ENCODE results near the gene PWP2. TPM values are rescaled to one million over a fixed set of nuclear protein-coding genes. Genes with fewer than 3 reads are reported as not detected.
"Not testable (repeated sequence)": the region's sequence is repeated elsewhere in the genome, so short reads cannot be mapped to it uniquely, and the experiment has no call there.

Gene PWP2
- total RNA-seq, 2 donors from 2014 or later: 10.7 to 14.9 TPM

DNA sequence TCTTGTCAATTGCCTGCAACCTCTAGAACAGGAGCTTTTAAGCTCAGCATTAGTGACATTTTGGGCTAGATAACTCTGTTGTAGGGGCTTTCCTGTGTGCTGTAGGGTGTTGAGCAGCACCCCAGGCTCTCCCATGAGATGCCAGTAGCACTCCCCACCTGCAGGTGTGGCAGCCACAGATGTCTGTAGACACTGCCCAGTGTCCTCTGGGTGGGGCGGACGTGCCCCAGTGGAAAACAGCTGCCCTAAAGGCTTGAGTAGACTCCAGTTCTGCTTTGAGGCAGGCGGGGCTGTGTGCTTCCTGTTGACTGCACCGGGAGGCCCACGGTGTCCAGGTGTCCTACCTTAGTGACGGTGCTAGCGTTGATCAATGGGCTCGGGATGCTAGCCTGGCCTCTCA lies 16.9 kb upstream of the PWP2 start:
- TF ChIP-seq CTCF (IDR thresholded peaks at IDR 0.05): no peak
- no peak for TF ChIP-seq POLR2AphosphoS5 (IDR thresholded peaks at IDR 0.05)
- TF ChIP-seq POLR2A (IDR thresholded peaks at IDR 0.05): no peak
- Histone ChIP-seq H3K4me1 (replicated peaks) (no peaks in the 10 kb centered on the region), H3K27ac (no peak overlapping the region), H3K27me3 (replicated peaks; ENCODE audit: insufficient read depth) (no peaks in the 10 kb centered on the region), H3K9me3 (no peaks in the 10 kb centered on the region), H3K36me3 (no peaks in the 10 kb centered on the region), H3K4me3 (no peak overlapping the region)
- 94% methylated on average over 8 of the region's 8 CpGs for WGBS
- DNase-seq (ENCODE audit: low spot score): peak; percentile 2
- intact Hi-C loops (cut with DNase I): no loop called here

DNA sequence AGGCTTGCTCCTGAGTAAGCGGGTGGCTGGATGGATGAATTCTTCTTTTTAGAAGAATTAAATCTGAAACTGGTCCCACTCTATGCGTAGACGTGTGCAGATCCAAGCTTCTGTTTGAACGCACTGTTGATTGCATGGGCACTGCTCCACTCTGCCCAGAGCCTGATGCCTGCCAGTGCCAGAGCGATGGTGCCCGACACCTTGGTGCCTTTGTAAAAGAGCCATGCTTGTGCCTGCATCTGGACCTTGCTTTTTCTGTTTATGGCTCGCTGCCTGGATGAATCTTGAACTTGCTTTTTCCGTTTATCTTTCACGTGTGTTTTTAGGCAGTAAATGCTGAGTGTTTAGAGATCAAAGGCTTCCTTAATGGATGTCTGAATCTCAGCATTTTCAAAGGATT lies 15.0 kb upstream of the PWP2 start:
- intact Hi-C loops (cut with DNase I): no loop called here
- Histone ChIP-seq H3K9me3 (no peaks in the 10 kb centered on the region), H3K4me3 (no peak overlapping the region), H3K36me3 (no peaks in the 10 kb centered on the region), H3K4me1 (replicated peaks) (no peaks in the 10 kb centered on the region), H3K27me3 (replicated peaks; ENCODE audit: insufficient read depth) (no peaks in the 10 kb centered on the region), H3K27ac (no peak overlapping the region)
- 58% methylated on average over 9 of the region's 9 CpGs for WGBS
- TF ChIP-seq POLR2A (IDR thresholded peaks at IDR 0.05): no peak
- no peak for TF ChIP-seq POLR2AphosphoS5 (IDR thresholded peaks at IDR 0.05)
- no peak for TF ChIP-seq CTCF (IDR thresholded peaks at IDR 0.05)
- DNase-seq (ENCODE audit: low spot score): peak; percentile 2

GRCh38 chr21:44093761-44094160 lies 13.4 kb upstream of the PWP2 start:
- WGBS: 90% methylated on average over 9 of the region's 9 CpGs
- no peaks in the 10 kb centered on the region for H3K27me3 ChIP-seq (replicated peaks; ENCODE audit: insufficient read depth)
- H3K9me3 ChIP-seq: no peaks in the 10 kb centered on the region
- DNase-seq (ENCODE audit: low spot score): no peak
- H3K4me3 ChIP-seq: no peak overlapping the region
- TF ChIP-seq POLR2AphosphoS5 (IDR thresholded peaks at IDR 0.05) (no peak), POLR2A (IDR thresholded peaks at IDR 0.05) (no peak), CTCF (IDR thresholded peaks at IDR 0.05) (no peak)
- H3K4me1 ChIP-seq (replicated peaks): no peaks in the 10 kb centered on the region
- intact Hi-C loops (cut with DNase I): no loop called here
- no peak overlapping the region for H3K27ac ChIP-seq
- H3K36me3 ChIP-seq: no peaks in the 10 kb centered on the region

DNA sequence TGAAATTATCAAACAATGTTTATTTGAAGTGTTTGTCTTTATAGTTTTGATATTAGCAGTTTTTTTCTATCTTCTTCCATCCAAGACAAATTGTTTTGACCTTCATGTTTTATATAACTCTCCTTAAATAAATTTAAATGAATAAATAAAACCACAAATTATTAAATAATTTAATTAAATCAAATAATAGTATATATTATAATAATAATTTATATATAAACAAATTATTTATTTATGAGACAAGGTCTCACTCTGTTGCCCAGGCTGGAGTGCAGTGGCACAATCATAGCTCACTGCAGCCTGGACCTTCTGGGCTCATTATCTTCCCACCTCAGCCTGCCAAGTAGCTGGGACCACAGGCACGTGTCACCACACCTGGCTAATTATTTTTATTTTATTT lies 12.4 kb upstream of the PWP2 start:
- WGBS: 79% methylated on average over 1 of the region's 1 CpG
- Histone ChIP-seq H3K27ac (no peak overlapping the region), H3K4me3 (no peak overlapping the region), H3K4me1 (replicated peaks) (no peaks in the 10 kb centered on the region), H3K9me3 (no peaks in the 10 kb centered on the region), H3K27me3 (replicated peaks; ENCODE audit: insufficient read depth) (no peaks in the 10 kb centered on the region), H3K36me3 (no peaks in the 10 kb centered on the region)
- DNase-seq (ENCODE audit: low spot score): no peak
- TF ChIP-seq POLR2AphosphoS5 (IDR thresholded peaks at IDR 0.05): no peak
- TF ChIP-seq CTCF (IDR thresholded peaks at IDR 0.05): no peak
- no peak for TF ChIP-seq POLR2A (IDR thresholded peaks at IDR 0.05)
- intact Hi-C loops (cut with DNase I): no loop called here

DNA sequence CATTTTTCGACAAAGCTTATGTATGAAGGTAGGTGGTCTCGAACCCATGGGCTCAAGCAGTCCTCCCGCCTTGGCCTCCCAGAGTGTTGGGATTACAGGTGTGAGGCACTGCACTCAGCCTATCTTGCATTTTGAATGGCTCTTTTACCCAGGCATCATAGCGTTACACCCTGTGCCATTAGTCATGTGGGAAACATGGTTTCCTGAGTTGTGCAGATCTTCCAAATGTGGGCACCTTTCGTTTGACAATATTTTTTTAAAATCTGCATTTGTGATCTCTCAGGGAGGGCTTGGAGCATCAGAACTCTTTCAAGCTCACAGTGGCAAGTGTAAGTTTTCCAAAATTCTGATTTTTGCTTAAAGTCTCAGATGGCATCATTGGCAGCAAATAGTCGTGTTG lies 8.7 kb upstream of the PWP2 start:
- H3K4me3 ChIP-seq; H3K36me3 ChIP-seq; H3K4me1 ChIP-seq (replicated peaks); intact Hi-C loops (cut with DNase I); H3K27me3 ChIP-seq (replicated peaks; ENCODE audit: insufficient read depth); H3K27ac ChIP-seq; H3K9me3 ChIP-seq; DNase-seq (ENCODE audit: low spot score): not testable (repeated sequence)
- WGBS: no CpG with 5 or more reads among the region's 6 CpGs

DNA sequence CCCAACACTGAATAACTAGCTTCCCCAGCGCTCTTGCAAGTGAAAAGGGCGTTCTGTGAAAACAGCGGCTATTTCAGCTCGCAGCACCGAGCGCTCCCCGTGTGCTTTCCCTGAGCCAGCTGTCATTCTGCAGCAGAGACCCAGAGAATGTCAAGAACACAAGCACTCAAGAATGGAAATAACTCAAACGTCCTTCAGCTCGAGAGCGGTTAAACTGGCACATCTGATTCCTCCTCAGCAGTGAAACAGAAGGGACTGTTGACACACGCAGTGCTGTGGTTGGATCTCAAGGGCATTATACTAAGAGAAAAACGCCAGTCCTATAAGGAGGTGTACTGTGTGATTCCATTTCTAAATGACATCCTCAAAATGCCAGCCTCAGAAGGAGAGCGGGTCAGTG lies 8.2 kb upstream of the PWP2 start:
- intact Hi-C loops (cut with DNase I); DNase-seq (ENCODE audit: low spot score): not testable (repeated sequence)
- WGBS: no CpG with 5 or more reads among the region's 13 CpGs

GRCh38 chr21:44107589-44107988 lies 390 bp downstream of the PWP2 start:
- H3K4me3 ChIP-seq: peak overlapping the region; percentile 32 to 35
- DNase-seq (ENCODE audit: low spot score); H3K27me3 ChIP-seq (replicated peaks; ENCODE audit: insufficient read depth); H3K27ac ChIP-seq; H3K36me3 ChIP-seq; H3K4me1 ChIP-seq (replicated peaks); intact Hi-C loops (cut with DNase I); H3K9me3 ChIP-seq: not testable (repeated sequence)
- no CpG with 5 or more reads among the region's 31 CpGs for WGBS

More for the DNA sequence above, 8.2 kb upstream of the PWP2 start:
- not testable (repeated sequence) for H3K9me3 ChIP-seq; H3K36me3 ChIP-seq; H3K4me1 ChIP-seq (replicated peaks); H3K4me3 ChIP-seq; H3K27ac ChIP-seq; H3K27me3 ChIP-seq (replicated peaks; ENCODE audit: insufficient read depth)

DNA sequence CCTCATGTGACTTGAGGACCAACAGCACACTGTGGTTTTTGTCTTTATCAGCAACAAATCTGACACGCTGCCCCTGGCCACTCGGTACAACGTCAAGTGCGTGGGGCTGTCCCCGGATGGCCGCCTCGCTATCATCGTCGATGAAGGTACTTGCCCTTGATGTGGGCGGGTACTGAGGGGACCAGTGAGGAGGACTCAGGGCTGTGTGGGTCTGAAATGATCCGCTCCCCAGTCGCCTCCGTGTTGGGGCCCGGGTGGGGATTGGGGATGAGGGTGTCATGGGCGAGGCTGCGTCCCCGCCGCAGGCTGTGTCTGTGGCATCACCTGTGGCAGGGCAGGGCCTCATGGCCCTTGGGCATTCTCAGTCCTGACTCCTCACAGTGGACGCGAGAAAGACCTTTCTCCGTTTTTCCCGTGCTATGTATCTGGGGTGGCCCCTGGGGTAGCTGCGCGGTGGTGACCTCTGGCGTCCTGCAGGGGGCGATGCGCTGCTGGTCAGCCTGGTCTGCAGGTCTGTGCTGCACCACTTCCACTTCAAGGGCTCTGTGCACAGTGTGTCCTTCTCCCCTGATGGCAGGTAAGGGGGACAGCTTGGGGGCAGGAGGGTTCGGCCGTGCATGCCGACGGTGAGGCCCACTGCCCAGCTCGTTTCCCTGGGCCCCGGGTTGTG lies 6.6 kb downstream of the PWP2 start:
- H3K27ac ChIP-seq; intact Hi-C loops (cut with DNase I); H3K9me3 ChIP-seq; H3K36me3 ChIP-seq; H3K27me3 ChIP-seq (replicated peaks; ENCODE audit: insufficient read depth); H3K4me3 ChIP-seq; DNase-seq (ENCODE audit: low spot score); H3K4me1 ChIP-seq (replicated peaks): not testable (repeated sequence)
- WGBS: no CpG with 5 or more reads among the region's 33 CpGs

GRCh38 chr21:44122131-44122530 lies 14.9 kb downstream of the PWP2 start:
- H3K27me3 ChIP-seq (replicated peaks; ENCODE audit: insufficient read depth); H3K9me3 ChIP-seq; DNase-seq (ENCODE audit: low spot score); H3K4me1 ChIP-seq (replicated peaks); H3K36me3 ChIP-seq; H3K27ac ChIP-seq; intact Hi-C loops (cut with DNase I); H3K4me3 ChIP-seq: not testable (repeated sequence)
- no CpG with 5 or more reads among the region's 10 CpGs for WGBS
